HG03139 (cell line): ENCODE results near the gene APPBP2.
"Not testable (repeated sequence)": the region's sequence is repeated elsewhere in the genome, so short reads cannot be mapped to it uniquely, and the experiment has no call there.

ENCODE experiments used
- ATAC-seq: cut with Tn5 transposase; IDR thresholded peaks from one replicate; pipeline ENCODE4 v1.9.1; 2021; ENCODE audit not compliant: unreplicated experiment

Gene APPBP2

GRCh38 chr17:60525685-60526514 lies at the start of gene APPBP2:
TSS of gene APPBP2 (minus strand) at chr17:60526242. CDS start at chr17:60525931, 311 bp downstream.
- ATAC-seq, result peak; percentile 73

GRCh38 chr17:60573236-60574051 lies 47.4 kb upstream of the APPBP2 start:
- no peak for ATAC-seq

DNA sequence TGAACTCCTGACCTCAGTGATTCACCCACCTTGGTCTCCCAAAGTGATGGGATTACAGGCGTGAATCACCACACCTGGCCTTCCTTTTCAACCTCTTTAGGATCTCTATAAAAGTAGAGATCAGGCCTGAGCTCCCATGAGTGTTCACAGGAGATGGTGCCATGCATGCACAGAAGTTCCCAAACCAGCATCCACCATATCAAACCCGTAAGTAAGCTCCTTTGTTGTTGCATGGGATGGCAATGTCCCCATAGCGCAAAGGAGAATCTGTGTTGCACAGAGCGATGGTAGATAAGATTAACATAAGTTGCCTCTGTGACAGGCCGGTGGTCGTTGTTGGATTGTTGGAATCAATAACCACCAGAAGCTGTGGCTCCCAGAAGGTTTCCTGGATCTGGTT lies 39.2 kb upstream of the APPBP2 start:
- ATAC-seq, result no peak

- ATAC-seq, result no peak
These were observed 37.7 kb upstream of the APPBP2 start for GRCh38 chr17:60563743-60564142.

DNA sequence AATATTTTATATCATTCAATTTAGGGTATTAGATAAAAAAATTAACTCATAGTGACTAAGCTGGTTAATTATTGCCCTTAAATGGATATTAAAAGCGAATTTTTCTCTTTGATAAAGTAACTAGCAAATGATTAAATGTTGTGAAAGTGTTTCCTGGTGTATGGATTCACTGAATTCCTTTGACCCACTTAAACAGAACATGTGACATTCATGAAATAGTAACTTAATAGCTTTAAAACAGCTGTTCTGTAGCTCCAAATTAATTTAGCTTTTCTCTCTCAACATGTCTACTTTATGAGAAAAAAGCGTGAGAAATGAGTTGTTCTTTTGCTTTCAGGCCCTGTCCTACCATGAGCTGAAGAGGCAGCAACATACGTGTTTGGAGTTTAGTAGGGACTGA lies 36.4 kb upstream of the APPBP2 start:
- no peak for ATAC-seq

DNA sequence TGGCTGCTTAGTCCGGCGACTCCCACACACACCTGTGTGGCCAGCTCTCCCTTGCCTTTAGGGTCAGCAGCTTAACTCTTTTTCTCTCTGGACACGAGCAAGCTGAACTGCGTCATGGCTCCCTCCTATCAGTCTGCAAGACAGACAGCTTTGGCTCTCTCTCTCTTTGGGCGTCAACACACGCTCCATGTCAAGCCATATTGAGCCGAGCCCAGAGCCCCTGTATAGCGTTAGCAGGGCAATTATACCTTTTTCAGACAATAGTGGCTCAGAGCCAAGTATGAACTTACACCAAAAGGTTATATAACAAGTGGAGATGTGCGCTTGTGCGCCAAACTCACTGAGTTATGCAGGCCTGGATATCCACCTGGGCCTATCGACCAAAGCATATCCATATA lies 34.8 kb upstream of the APPBP2 start:
- ATAC-seq, result no peak

DNA sequence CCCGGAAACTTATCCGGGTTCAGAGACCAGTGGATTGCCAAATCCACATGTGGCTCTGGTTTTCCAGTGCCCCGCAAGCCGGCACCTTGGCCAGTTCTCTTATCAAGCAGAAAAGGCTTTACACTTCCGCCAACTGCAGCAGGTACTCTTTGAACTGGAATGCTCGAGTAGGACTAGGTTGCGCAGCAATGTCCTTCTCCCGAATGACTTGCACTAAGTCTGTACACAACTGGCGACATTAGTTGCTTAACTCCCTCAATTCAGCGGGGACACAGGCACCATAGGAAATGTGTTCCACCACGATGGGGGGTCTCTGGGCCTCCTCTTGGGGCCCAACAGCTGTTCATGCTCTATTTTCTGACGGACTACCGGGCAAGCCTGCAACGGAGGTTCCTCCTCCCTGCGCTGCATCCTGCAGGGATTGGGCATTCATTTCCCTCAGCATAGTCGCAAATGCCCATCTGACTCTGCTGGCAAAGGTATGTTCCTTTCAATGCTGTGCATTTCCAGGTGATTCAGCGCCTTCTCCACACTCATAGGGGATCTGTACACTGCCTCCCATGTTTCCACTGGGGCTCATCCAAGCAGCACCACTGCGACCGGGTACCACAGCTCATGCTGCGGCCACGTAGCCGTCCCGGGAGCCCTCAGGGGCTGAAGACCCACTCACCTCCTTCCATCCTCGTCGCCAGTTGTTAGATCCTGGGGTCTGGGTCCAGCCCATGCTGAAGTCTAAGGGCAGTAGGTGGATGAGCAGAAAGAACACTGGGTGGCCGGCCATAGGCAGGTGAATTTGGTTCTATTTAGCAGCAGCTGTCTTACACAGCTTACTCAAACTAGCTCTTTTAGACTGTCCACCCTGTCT lies 34.2 kb upstream of the APPBP2 start:
- ATAC-seq, result no peak

DNA sequence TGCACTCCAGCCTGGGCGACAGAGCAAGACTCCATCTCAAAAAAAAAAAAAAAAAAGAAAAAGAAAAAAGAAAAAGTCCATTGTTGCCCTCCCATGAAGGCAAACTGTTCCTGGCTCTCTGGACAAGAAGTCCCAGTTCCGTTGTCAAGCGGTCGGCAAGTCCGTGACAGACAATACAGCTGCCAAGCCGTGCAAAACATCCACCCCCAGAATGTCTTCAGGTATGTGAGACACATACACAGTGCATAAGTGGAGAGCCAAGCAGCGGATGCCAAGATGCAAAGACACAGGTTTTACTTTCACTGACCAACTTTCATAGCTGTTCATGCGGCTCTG lies 33.6 kb upstream of the APPBP2 start:
- no peak for ATAC-seq

GRCh38 chr17:60557805-60558204 lies 31.8 kb upstream of the APPBP2 start:
- ATAC-seq, result no peak

GRCh38 chr17:60555786-60556185 lies 29.7 kb upstream of the APPBP2 start:
- no peak for ATAC-seq

DNA sequence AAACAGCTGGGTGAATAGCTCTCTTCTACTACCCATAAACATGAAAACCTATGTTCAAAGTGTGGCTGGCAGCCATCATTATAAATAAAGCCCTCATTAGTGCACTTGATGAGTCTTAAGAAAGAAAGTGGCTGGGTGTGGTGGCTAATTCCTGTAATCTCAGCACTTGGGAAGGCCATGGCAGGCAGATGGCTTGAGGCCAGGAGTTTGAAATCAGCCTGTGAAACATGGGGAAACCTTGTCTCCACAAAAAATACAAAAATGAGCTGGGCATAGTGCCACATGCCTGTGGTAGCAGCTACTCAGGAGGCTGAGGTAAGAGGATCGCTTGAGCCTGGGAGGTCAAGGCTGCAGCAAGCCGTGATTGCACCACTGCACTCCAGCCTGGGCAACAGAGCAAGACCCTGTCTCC lies 28.3 kb upstream of the APPBP2 start:
- ATAC-seq, result no peak

DNA sequence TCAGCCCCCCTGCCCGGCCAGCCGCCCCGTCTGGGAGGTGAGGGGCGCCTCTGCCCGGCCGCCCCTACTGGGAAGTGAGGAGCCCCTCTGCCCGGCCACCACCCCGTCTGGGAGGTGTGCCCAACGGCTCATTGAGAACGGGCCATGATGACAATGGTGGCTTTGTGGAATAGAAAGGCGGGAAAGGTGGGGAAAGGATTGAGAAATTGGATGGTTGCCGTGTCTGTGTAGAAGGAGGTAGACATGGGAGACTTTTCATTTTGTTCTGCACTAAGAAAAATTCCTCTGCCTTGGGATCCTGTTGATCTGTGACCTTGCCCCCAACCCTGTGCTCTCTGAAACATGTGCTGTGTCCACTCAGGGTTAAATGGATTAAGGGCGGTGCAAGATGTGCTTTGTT lies 26.2 kb upstream of the APPBP2 start:
- ATAC-seq, result not testable (repeated sequence)

- ATAC-seq, result no peak
These were observed 22.9 kb upstream of the APPBP2 start for GRCh38 chr17:60548990-60549389.

DNA sequence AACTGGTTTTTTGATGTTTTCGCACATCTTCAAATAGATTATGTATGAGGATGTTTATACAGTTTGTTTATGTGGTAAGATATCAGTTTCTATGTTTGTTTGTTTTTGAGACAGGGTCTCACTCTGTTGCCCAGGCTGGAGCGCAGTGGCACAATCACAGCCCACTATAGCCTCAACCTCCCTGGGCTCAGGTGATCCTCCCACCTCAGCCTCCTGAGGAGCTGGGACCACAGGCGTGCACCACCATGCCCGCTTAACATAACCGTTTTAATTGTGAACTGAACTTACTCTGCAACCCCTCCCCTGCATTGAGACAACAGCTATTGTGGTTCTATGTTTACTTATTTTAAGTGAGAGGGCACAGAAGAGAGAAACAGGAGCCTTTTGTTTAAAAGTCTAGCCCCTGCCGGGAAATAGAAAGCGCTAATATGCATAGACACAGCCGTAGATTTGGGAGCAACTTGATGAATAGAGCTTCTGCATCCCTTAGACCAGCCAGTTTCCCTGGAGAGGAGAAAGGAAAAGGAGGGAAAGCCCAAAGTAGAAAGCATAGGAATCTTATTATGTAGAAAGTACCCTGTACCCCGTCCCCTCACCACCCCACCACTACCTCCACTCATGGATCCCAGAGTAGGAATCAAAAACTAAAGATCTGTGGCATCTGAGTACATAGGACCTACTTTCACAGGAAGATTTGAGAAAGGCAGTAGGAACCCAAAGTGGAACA lies 19.6 kb upstream of the APPBP2 start:
- no peak for ATAC-seq

DNA sequence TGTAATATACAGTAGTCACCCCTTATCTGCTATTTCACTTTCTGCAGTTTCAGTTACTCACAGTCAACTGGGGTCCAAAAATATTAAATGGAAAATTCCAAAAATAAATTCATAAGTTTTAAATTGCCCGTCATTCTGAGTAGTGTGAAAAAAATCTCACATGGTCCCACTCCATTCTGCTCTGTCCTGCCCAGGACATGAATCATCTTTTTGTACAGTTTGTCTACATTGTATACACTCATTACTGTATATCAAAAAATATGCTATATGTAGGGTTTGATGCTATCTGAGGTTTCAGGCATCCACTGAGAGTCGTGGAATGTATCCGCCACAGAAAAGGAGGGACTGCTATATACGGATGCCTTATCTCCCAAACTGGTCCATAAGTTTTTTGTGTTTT lies 16.0 kb upstream of the APPBP2 start:
- ATAC-seq, result no peak

- no peak for ATAC-seq
These were observed 14.4 kb upstream of the APPBP2 start for GRCh38 chr17:60540460-60540859.

GRCh38 chr17:60539807-60540206 lies 13.8 kb upstream of the APPBP2 start:
- no peak for ATAC-seq

DNA sequence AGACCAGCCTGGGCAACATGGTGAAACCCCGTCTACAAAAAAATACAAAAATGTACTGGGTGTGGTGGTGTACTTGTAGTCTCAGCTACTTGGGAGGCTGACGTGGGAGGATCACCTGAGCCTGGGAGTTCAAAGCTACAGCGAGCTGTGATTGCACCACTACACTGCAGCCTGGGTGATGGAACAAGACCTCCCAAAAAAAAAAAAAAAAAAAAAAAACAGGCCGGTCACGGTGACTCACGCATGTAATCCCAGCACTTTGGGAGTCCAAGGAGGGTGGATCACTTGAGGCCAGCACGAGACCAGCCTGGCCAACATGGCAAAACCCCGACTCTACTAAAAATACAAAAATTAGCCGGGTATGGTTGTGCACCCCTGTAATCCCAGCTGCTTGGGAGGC lies 12.7 kb upstream of the APPBP2 start:
- no peak for ATAC-seq

DNA sequence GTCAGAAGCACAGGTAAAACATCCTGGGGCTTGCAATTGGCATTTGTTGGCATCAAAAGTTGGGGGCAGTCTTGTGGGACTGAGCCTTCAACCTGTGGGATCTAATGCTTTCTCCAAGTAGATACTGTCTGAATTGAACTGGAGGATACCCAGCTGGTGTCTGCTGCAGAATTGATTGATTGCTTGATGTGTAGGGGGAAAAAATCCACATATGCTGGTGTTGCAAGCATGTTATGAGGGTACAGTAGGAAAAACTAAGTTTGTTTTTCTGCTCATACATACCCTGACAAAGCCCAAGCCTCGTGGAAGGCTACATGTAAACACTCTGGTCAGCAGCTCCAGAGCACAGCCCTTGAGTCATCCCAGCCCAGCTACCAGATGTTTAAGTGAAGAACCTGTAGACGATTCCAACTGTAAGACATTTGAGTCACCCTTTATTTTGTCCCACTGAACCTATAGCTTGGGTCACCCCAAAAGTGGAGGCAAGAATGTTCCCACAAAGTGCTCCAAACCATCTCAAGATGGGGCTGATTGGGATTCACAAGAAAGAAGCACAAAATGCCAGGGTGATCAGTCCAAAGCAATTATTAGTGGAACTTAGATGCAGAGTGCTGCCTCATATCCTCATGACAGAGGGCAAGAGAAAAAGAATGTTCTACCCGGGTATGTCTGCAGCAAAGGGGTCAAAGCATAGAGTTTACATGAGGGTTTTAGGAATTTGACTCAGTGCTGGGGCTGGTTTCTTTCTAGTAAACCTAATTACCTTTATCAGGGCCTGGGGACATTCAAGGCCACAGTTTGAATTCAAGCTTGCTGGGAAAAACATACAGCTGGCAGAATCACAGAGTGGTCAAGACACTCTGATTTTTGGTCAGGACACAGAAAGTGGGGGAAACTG lies 9.6 kb upstream of the APPBP2 start:
- no peak for ATAC-seq
